DLD1 (cell line): ENCODE results near the gene RGS17.
"Not testable (repeated sequence)": the region's sequence is repeated elsewhere in the genome, so short reads cannot be mapped to it uniquely, and the experiment has no call there.

Source experiments
- in situ Hi-C: cut with HindIII; loops from 2 replicates; pipeline ENCODE4 v1.10.0; 2017; ENCODE audit warnings: low sequenced_read_pairs

RGS17 gene, protein sequence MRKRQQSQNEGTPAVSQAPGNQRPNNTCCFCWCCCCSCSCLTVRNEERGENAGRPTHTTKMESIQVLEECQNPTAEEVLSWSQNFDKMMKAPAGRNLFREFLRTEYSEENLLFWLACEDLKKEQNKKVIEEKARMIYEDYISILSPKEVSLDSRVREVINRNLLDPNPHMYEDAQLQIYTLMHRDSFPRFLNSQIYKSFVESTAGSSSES

DNA sequence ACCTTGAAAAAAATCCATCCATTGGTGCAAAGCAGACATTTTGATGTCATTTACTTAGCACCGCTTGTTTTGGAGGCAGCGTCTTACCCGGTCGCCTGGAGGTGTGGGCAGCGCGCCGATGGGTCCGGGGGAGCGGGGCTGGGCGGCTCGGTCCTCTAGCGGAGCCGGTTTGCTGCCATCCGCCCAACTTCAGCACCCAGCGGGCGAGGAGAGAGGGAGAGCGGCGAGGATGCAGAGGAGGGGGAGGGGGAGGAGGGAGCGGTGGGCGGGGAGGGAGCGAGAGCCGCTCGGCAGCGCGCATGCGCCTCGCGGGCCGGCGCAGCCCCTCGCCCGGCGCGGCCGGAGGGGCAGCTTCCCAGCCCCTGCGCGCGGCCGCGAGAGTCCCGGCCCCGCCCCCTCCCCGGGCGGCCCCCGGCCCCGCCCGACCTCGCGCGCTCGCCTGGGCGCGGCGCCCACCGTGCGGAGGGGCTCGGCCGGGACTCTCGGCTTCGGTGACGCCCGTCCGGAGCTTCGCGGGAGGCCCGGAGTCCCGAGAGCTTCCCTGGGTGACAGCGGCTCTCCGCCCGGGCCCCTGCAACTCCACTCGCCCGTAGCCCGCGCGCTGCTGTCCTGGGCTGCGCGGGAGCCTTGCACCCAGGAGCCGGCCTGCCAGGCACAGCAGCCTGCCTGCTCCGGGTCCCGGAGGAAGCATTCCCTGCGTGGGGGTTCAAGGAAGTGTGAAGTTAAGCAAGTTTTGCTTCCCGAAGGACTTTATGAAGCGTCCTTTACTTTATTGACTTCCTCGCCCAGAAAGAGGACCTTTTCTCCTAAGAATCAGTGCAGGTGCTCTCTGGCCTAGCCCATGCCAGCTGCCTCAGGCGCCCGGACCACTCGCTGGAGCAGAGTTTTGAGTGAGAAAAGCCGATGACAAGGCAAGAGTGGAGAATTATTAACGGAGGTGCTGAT, at the start of gene RGS17:
RGS17 (minus strand) TSS at position 246 of the 945 bp plus-strand sequence. CDS start 87,264 bp downstream, outside the sequence.
- in situ Hi-C loops: no loop called here

DNA sequence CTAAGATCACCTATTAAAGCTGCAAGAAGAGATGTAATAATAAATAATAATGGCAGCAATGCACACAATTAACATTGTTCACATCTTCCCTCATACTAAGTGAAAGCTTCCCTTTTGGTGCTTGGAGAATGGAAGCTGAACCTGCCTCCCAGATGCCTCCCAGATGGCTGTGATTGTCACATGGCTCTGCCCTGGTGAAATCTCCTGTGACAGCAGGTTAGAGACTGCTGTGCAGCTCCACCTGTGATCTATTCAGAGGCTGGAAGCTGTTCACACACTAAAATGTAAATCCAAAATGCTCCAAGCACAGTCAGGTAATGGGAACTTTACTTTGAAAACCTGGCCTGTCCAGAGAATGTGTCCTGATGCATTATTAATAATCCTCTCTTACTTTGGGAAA, 41.7 kb upstream of the RGS17 start:
- in situ Hi-C loops: no loop called here

DNA sequence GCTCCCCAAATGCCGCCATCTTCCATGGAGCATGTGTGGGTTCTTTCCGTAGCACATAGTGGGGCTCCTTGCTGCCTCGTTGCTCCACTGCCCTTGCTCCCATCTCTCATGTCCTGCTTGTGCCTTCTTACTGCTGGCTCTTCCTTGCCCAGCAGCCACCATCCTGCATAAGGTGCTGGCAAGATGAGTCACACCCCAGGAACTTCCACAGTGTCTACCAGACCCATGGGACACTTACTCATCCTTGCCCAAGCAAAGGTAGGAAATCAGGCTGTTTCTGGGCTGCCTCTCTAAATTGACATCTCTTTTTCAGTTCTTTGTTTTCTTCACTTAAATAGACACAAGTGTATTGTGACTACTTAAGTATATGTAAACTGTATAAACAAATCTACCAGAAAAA, 39.4 kb upstream of the RGS17 start:
- in situ Hi-C loops: no loop called here

DNA sequence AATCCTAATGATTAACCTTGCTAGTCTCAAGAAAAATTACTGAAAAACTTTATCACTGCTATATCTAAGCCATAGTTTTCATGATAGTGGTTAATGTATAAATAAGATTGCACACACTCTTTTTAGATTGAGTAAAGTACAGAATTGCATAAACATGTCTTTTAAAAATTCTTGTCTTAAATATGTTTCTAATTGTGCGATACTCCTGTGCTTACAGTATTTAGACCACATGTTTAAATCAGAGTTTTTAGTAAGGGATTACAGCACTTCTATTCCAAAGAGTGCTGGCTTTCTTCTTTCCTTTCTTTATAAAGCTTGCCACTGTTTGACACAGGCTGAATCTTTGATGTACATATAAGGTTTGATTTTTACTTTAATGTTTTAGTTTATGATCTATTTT, 36.8 kb upstream of the RGS17 start:
- in situ Hi-C loops: no loop called here

DNA sequence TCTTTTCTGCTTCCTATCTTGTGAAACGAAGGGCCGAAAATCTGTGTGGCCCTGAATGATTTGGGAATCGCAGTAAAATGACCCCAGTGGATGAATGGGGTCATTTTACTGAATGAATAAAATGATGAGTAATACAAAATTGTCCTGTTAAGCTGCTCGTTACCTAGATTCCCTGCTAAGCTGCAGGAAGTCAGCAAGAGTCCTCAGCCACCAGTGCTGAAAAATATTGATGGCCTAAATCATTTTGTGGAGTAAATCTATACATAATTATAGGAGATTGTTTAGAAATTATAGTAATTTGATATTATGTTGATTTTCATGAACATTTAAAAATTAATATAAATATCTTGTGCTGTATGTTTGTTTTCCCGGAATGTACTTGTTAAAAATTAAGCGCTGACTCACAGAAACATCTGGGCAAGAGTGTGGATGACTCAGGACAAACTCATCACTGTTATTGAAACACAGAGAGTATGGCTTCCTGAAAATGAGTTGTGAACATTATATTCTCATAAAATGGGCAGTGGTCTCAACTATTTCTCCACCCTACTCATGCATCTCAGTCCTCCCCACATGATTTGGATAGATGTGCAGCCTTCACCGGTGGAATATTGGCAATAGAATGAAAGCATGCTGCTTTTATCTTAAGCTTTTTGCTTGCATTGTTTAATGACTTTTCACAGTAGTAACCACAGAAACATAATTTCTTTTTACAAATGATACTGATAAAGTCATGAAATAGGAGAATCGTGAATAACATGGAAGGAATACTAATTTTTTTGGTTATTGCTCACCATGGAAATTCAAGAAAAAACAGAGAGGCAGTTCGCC, 36.2 kb upstream of the RGS17 start:
- in situ Hi-C loops: no loop called here

DNA sequence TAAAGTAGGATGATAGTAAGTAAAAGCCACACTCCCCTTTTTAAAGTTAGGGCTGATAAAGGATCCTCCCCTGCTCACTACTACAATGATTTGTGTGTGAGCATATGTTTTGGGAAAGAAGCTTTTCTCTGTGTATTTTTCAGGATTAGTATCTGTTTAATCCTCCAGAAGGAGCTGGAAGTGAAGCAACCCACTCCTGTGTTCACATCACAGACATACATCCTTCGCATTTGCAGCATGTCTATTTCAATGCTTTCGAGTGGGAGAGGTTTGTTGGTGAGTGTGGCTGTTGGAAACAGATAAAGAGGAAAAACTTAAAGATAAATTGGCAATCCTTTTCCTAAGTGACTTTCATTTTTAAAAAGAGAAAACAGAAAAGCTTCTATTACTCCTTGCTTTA, 31.6 kb upstream of the RGS17 start:
- in situ Hi-C loops: no loop called here

DNA sequence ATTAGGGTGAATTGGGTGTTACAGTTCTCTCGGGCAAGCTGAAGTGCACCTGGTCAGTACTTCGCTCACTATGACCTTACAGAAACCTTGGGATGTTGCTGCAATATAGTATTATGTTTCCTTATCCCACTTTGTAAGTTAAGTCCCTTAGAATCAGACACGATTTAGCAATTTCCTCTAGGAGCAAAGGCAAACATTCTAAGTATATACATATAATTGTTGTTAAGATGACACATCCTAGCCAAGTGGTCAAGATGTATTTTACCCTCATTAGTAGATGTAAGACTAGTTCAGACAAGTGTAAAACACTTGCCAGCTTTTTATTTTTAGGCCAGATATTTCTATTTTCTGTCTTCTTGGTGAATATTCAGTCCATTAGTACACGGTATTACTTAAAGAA, 31.1 kb upstream of the RGS17 start:
- in situ Hi-C loops: no loop called here

DNA sequence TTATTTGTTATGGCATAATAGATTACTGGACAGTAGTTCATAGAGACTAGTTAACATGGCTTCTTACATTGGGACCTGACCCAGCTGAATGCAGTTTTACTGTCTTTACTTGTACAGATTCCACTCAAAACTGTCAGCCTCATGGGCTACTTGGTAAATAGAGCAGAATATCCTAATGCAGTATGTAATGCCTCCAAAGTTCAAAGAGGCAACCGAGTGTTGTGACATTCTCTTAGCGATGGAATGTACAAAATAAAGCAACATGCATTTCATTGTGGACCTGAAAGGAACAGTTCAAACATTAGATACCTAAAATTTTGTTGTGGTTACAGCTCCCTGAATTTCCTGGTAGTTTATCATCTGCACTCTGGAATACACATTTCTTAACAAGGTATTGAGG, 29.1 kb upstream of the RGS17 start:
- in situ Hi-C loops: no loop called here

DNA sequence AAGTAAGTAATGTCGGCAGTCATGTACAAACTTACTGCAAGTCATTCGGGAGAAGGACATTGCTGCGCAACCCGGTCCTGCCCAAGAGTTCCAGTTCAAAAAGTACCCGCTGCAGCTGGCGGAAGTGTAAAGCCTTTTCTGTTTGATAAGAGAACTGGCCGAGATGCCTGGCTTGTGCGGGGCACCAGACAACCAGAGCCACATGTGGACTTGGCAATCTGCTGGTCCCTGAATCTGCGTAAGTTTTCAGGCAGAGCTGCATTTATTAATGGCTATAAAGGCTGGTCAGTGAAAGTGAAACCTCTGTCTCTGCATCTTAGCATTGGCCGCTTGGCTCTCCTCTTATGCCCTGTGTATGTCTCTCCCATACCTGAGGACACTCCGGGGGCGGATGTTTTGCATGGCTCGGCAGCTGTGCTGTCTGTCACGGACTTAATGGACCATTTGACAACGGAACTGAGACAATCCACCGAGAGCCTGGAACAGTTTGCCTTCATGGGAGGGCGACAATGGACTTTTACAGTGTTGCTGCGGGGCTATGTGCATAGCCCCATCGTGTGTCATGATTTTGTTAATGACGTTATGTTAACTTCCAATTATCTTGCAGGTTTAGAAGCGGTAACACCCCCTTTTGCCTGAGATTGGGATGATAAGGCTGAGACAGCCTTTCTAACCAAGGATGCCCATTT, 19.8 kb upstream of the RGS17 start:
- in situ Hi-C loops: no loop called here

DNA sequence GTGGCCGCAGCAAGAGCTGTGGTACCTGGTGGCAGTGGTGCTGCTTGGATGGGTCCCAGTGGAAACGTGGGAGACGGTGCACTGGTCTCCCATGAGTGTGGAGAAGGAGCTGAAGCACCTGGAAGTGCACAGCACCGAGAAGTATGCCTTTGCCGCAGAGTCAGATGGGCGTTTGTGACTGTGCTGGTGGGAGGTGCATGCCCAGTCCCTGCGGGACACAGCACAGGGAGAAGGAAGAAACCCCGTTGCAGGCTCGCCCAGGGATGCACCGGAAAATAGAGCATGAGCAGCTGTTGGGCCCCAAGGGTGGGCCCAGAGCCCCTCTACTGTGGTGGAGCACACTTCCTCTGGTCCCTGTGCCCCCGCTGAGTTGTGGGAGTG, 19.3 kb upstream of the RGS17 start:
- in situ Hi-C loops: no loop called here

DNA sequence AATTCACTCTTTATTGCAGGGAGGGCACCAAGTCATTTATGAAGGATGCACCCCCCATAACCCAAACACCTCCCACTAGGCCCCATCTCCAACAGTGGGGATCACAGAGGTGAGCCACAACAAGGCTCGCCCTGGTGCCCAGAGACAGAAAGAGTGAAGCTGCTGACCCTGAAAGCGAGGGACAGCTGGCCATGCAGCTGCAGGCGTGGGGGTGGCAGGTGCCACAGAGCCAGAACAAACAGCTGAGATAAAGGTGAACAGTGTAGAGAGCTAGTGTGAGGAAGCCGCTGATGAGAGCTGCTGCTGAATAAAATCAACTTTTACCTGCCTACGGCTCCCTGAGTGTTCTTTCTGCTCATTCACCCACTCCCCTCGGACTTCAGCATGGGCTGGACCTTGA, 18.8 kb upstream of the RGS17 start:
- in situ Hi-C loops: no loop called here

DNA sequence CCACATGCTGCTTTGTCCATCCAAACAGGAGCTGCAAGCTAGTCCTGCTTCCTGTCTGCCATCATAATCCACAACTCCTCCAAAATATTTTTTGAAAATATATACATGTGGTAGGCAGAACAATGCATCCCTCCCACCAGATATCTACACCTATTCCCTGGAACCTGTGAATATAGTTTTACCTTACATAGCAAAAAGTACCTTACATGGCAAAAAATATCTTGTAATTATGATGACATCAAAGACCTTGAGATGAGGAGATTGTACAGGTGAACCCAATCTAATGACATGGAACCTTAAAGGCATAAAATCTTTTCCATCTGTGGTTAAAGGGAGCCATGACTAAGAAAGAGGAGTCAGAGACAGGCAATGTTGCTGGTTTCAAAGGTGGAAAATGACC, 15.3 kb upstream of the RGS17 start:
- in situ Hi-C loops: no loop called here

DNA sequence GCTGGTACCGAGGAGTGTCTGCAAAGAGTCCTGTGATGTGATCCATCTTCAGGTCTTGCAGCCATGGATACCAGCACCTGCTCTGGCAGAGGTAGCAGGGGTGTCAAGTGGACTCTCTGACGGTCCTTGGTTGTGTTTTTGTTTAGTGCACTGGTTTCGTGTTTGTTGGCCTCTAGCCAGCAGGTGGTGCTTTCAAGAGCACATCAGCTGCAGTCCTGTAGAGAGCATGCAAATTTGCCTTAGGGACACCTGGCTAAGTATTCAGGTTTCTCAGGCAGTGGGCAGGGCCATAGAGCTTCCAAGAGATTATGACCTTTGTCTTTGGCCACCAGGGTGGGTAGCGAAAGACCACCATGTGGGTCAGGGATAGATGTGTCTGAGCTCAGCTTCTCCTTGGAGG, 14.5 kb upstream of the RGS17 start:
- in situ Hi-C loops: no loop called here

DNA sequence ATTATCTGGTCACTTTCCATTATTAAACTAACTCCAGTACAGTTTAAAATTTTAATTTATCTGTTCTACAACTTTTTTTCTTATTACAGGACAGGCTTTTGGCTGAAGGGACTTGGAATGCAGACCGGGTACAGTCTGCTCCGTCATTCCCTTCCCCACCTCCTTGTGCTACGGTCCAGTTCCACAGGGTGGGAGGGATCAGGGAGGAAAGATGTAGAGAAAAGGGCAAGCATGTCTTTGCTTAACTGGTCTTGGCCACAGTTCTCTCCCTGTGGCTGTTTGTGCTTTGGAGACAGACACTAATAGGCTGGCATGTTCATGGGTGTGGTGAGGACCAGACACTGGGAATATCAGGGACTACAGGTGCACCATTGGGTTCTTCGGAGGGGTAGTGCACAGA, 12.1 kb upstream of the RGS17 start:
- in situ Hi-C loops: no loop called here

DNA sequence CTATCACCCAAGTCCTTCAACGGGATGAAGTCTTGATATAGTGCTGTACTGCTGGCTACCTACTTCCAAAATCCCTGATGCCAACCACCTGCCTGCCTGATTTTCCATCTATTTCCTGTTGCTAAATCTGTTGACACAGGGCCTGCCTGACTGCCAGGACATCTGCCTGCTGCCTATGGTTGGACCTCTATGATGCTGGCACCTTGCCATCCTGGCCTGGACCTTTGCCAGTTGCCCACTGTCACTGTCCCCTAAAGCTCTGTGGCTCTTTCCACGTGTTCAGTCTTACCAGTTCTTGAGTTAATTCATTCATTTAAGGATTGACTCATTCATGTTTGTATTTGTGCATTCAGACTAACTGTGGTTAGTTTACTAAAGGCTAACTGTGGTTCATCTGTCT, 9.2 kb upstream of the RGS17 start:
- in situ Hi-C loops: no loop called here

DNA sequence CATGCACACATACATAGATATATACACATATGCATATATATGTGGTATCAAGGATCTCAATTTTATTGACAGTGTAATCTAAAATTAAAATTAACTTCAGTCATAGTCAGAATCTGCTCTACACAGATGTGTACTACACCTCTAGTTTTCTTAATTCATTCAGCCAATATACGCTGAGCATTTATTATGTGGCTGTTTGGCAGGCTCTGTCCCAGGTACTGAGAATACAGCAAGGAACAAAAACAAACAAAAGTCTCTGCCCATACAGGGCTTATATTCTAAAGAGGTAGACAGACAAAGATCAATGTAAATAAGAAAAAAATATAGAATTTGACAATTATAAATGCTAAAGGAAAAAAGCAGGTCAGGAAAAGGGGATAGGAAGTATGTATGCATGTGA, 7.8 kb upstream of the RGS17 start:
- in situ Hi-C loops: no loop called here

DNA sequence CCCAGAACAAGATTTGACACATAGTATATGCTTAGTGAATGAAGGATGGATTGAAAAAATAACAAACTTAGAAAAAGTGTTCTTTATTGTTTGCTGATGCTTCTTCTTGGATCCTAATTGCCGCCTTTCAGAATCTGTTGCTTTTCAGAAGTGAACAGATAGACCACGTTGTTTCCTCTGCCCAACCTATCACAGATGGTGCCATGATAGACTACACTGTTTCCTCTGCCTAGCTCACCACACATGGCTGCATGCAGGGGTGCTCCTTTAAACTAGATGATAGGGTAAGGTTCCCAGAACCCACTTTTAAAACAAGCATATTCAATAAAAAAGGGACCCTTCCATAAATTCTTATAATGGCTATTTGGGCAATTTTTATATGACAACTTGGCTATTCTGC, 4.6 kb upstream of the RGS17 start:
- in situ Hi-C loops: no loop called here

DNA sequence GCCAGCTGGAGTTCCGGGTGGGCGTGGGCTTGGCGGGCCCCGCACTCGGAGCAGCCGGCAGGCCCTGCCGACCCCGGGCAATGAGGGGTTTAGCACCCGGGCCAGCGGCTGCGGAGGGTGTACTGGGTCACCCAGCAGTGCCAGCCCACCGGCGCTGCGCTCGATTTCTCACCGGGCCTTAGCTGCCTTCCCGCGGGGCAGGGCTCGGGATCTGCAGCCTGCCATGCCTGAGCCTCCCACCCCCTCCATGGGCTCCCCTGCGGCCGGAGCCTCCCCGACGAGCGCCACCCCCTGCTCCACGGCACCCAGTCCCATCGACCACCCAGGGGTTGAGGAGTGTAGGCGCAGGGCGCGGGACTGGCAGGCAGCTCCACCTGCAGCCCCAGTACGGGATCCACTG, 2.6 kb upstream of the RGS17 start:
- in situ Hi-C loops: not testable (repeated sequence)

DNA sequence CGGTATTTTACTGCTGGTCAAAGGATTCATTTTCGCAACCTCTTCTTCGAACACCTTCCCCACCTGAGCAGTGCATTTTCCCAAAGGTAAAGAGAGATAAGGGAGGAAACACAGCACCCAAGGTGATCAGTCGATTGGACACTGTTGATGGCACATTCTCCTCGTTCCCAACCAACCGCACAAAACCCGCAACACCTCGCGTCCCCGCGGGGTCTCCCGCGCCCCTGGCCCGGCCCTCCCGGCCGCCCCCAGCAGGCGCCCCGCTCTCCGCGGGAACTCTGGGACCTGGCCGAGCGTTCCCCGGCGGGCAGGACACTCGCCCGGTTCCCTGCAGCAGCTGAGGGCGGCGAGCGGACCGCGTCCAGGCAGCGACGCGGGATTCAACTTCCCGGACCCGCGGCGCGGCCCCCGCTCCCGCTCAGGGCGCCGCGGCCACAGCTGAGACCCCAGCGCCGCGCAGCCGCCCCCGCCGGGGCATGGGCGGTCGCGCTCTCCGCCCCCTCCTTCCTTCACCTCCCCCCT, 506 bp downstream of the RGS17 start:
- in situ Hi-C loops: no loop called here

DNA sequence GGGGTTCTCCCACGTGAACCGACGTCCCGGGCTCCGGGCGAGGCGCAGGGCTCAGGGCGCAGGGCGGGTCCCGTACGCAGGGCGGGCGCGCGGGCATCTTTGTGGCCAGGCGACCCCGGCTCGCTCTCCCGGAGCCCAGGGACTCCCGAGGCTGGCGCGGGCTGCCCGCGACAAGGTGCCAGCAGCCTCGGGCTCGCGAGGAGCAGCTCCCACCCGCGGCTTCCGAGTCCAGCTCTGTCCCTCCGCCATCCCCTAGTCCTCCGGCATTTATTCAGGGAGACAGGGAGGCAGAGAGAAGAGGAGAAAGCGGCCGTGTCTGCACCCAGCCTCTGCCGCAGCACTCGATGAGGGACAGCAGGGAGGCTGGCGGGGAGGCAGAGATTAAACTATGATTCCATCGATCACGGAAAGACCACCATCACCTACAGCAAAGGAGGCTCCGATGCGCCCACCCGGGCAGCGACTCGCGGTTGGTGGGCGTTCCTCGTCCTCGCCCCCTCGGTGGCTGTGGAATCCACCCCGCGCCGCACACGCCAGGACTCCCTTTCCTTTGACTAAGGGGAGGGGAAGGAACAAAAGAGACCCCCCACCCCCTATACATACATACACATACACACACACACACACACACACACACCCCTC, 1.1 kb downstream of the RGS17 start:
- in situ Hi-C loops: no loop called here
